ENCODE results near the gene FOXK2.
"Not testable (repeated sequence)": the region's sequence is repeated elsewhere in the genome, so short reads cannot be mapped to it uniquely, and the experiment has no call there.

The FOXK2 gene

GRCh38 chr17:82528484-82529265 is 9.1 kb downstream of the FOXK2 start:
- in situ Hi-C loops (cut with HindIII; ENCODE audit: low sequenced_read_pairs): loop anchor here (25.0 kb wide), 1 partner anchor 391 kb away; no protein-coding TSS in a partner anchor

DNA sequence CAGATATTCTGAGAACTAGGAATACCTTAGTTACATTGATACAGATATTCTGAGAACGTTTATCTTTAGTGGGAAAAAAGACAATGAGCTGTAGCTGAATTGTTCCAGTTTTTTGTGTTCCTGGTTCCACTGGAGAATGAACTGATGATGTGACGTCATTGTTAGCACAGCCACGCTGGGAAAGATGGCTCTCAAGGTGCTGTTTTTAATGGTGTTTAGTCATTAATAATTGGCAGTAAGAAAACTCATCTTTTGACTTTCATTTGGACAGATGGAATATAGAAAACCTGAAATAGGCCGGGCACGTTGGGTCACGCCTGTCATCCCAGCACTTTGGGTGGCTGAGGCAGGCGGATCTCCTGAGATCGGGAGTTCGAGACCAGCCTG is 10.4 kb downstream of the FOXK2 start:
- in situ Hi-C loops (cut with HindIII; ENCODE audit: low sequenced_read_pairs): loop anchor here (25.0 kb wide), 1 partner anchor 393 kb away; no protein-coding TSS in a partner anchor

GRCh38 chr17:82531431-82531881 is 11.9 kb downstream of the FOXK2 start:
- in situ Hi-C loops (cut with HindIII; ENCODE audit: low sequenced_read_pairs): loop anchor here (25.0 kb wide), 1 partner anchor 394 kb away; no protein-coding TSS in a partner anchor

DNA sequence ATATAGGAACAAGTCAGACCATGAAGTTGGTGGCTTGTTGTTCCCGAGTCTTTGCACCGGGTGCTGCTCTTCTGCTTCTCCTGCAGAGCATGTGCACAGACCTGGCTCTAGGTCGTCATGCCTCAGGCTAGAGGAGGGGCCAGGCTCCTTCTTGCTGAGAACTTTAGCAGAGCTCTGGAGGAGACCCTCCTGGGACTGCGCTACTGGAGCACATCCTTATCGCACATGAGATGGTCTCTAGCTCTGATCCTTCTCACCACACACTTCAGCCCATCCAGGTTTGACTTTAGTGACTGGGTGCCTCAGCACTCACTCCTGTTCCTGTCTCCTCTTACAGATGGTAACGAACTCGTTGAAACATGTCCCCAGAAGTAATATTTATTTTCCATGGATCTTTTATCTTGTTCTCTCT is 14.9 kb downstream of the FOXK2 start:
- in situ Hi-C loops (cut with HindIII; ENCODE audit: low sequenced_read_pairs): loop anchor here (25.0 kb wide), 1 partner anchor 397 kb away; no protein-coding TSS in a partner anchor

GRCh38 chr17:82536512-82537201 is 17.1 kb downstream of the FOXK2 start:
- in situ Hi-C loops (cut with HindIII; ENCODE audit: low sequenced_read_pairs): loop anchor here (25.0 kb wide), 1 partner anchor 399 kb away; no protein-coding TSS in a partner anchor

GRCh38 chr17:82537228-82537627 is 17.7 kb downstream of the FOXK2 start:
- in situ Hi-C loops (cut with HindIII; ENCODE audit: low sequenced_read_pairs): loop anchor here (25.0 kb wide), 1 partner anchor 400 kb away; no protein-coding TSS in a partner anchor

GRCh38 chr17:82539076-82539475 is 19.5 kb downstream of the FOXK2 start:
- in situ Hi-C loops (cut with HindIII; ENCODE audit: low sequenced_read_pairs): loop anchor here (25.0 kb wide), 1 partner anchor 402 kb away; no protein-coding TSS in a partner anchor

GRCh38 chr17:82542439-82542838 is 22.9 kb downstream of the FOXK2 start:
- in situ Hi-C loops (cut with HindIII; ENCODE audit: low sequenced_read_pairs): loop anchor here (25.0 kb wide), 1 partner anchor 405 kb away; no protein-coding TSS in a partner anchor

DNA sequence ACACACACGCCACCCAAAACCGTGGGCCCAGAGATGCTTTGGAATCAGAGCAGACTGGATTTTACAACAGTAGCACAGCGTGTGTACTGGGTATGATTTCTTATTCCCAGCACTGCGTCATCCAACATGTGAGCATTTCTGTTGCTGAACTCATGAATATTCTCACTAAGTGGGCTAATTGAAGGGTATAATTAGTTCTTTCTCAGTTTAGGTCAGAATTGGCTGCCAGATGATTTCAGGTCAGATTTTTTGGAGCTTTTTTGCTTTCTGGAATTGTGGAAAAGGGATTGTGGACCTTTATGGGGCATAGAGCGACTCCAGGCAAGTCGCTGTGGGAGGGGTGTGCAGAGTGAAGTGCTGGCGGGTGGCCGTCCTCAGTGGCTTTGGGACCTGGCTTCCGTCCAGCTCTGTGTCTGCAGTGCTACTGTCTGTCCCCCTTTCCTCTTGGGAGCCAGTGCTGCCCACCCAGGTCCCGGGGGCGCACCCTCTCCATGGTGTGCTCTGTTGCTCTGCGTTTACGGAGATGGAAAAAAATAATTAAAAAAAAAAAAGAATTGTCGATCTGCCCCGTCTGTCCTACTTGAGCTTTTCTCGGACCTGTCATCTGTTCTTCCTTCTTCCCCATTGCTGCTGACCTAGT is 25.0 kb downstream of the FOXK2 start:
- in situ Hi-C loops (cut with HindIII; ENCODE audit: low sequenced_read_pairs): loop anchor here (25.0 kb wide), 1 partner anchor 407 kb away; no protein-coding TSS in a partner anchor

GRCh38 chr17:82545071-82545462 is 25.5 kb downstream of the FOXK2 start:
- in situ Hi-C loops (cut with HindIII; ENCODE audit: low sequenced_read_pairs): loop anchor here (25.0 kb wide), 1 partner anchor 408 kb away; no protein-coding TSS in a partner anchor

DNA sequence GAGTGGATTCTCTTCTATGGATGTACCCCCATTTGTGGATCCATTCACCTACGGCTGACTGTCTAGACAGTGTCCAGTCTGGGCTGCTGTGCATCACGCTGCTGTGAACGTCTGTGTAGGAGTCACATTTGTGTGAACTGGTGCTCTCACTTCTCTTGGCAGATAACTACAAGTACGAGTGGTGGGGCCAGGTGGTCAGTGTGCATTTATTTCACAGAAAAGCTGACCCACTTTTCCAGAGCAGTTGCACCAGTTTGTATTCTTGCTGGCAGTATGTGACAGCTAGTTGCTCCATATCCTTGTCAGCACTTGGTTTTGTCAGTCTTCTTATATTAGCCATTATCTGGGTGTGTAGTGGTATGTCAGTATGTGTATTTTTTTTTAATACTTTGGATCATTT is 28.4 kb downstream of the FOXK2 start:
- in situ Hi-C loops (cut with HindIII; ENCODE audit: low sequenced_read_pairs): loop anchor here (25.0 kb wide), 1 partner anchor 411 kb away; no protein-coding TSS in a partner anchor

DNA sequence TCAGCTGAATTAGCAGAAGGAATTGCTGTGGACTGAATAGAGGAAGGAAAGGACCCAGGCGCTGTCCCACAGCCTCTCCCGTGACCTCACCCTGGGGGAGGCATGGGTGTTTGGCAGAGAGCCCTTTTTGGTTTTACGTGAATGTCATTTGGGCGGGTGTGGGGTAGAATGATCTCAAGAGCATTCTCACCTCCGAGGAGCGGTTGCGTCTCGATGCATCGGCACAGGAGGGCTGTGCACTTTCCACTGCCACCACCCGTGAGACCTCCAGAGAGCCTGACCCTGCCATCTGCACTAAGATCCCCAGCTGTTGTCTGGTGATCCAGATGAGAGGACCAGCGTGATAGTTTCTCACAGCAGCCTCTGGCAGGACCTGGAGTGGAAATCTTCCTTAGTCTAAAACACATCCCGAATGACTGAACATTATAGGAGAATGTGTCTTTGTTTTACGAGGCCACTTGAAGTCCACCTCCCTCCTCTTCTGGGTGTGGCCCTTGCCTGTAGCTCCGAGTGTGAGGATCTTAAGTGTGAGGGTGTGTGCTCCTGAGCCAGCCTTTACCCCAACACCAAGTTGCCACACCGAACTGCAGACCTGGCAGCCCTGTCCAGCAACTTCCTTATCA is 29.3 kb downstream of the FOXK2 start:
- in situ Hi-C loops (cut with HindIII; ENCODE audit: low sequenced_read_pairs): loop anchor here (25.0 kb wide), 1 partner anchor 411 kb away; no protein-coding TSS in a partner anchor

- in situ Hi-C loops (cut with HindIII; ENCODE audit: low sequenced_read_pairs): no loop called here
Observed at GRCh38 chr17:82551779-82552457, 32.4 kb downstream of the FOXK2 start.

DNA sequence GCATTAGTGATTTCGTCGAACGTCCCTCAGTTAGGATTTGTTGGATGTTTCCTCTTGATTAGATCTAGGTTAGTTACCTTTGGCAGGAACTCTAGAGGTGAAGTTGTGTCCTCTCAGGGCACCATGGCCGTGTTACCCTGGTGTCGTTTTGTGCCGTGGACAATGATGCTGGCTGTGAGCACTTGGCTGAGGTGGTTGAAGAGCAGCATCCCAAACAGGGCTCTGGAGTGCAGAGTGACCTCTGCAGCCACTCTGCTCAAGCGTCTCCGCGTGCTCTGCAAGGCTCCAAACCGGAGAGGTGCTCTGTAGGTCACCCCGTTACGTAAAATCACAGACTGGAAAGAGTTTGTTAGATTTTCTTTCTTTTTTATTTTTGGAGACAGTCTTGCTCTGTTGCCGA is 33.0 kb downstream of the FOXK2 start:
- in situ Hi-C loops (cut with HindIII; ENCODE audit: low sequenced_read_pairs): no loop called here

GRCh38 chr17:82553210-82553930 is 33.8 kb downstream of the FOXK2 start:
- in situ Hi-C loops (cut with HindIII; ENCODE audit: low sequenced_read_pairs): no loop called here

DNA sequence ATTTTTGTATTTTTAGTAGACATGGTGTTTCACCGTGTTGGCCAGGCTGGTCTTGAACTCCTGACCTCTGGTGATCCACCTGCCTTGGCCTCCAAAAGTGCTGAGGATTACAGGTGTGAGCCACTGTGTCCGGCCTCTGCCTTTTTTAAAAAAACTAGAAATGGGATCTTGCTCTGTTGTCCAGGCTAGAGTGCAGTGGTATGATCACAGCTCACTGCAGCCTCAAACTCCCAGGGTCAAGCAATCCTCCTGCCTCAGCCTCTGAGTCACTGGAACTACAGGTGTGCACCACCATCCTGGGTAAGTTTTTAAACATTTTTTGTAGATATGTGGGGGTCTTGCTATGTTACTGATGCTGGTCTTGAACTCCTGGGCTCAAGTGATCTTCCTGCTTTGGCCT is 38.0 kb downstream of the FOXK2 start:
- in situ Hi-C loops (cut with HindIII; ENCODE audit: low sequenced_read_pairs): not testable (repeated sequence)

DNA sequence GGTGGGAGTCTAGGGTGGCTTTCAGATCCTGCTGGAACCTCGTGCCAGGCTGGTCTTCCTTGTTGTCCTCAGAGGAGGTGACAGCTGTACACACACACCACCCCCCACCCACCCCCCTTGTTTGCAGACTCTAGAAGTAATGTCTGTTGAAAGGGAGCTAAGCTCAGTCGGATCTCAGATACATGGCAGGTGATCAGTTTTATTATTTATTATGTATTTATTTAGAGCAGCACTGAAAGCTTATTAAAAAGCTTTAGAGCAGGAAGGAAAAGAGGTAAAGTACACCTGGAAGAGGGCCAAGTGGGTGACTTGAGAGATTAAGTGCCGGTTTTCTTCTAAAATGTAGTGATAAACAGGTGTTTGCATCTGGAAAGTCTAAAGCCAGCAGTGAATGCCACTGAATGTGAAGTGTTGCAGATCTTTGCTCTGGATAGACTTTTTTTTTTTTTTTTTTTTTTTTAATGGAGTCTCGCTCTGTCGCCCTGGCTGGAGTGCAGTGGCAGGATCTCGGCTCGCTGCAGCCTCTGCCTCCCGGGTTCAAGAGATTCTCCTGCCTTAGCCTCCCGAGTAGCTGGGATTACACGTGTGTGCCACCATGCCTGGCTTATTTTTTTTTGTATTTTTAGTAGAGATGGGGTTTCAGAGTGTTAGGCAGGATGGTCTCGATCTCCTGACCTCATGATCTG is 40.2 kb downstream of the FOXK2 start:
- in situ Hi-C loops (cut with HindIII; ENCODE audit: low sequenced_read_pairs): no loop called here

DNA sequence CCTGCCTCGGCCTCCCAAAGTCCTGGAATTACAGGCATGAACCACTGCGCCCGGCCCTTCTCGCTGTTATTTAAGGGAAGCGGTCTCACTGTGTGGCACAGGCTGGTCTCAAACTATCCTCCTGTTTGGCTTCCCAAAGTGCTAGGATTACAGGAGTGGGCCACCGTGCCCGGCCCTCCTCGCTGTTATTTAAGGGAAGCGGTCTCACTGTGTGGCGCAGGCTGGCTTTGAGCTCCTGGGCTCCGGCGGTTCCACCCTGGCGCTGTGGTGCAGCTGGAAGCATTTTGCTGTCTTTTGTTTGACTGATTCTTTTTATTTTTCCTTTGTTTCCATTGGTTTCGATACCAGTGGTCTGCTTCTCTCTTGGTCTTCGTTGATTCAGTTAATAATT is 40.7 kb downstream of the FOXK2 start:
- in situ Hi-C loops (cut with HindIII; ENCODE audit: low sequenced_read_pairs): no loop called here

All from DLD1 (cell line).